ENCODE results near the gene ADH1A. TPM values are rescaled to one million over a fixed set of nuclear protein-coding genes. Genes with fewer than 3 reads are reported as not detected.

Gene ADH1A
- total and polyA plus RNA-seq, 9 of the 15 experiments (the other 6 are each of a cell fraction or from before 2014, with no cell fraction given): not detected

DNA sequence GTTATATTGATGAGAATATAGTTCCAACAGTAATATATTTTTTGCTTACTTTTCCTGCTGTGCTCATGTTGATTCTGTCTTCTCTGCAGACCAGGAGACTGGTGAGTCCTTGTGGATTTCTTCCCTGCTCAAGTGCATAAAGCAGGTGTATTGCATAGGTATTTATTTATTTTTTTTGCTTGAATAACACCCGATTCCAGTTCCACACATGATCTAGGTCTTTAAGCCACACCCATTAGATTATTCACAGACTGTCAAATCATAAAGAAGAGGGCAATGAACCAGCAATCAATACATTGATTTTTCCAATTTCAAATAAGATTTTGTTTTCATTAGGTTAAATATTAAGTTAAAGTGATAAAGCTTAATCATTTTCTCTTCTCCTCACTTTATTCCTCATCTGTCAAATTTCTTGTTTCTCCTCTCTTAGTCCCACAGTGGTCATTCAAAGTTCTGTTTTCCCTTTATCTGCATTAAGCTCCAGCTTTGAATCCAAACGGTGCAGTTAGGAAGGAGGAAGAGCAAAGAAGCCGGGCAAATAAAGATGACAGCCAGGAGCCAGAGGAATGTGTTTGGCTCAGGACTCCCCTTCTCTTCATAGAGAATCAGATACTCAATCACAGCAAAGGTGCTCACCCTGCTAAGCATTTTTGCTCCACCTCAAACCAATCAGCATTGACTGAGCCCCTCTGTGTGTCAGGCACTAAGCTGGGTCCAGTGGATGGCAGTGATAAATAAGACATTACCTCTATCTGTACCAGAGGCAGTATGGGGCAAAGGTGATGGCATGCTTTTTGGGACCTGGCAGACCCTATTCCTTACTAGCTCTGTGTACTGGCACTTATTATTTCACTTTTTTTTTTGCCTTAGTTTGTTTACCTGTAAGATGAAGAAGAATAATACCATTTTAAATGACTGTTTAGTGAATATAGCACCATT lies at the start of gene ADH1A (continued):
- no peak for TF ChIP-seq U2AF2 (optimal IDR thresholded peaks at IDR 0.05; ENCODE audit: low read depth, low read length)
- TF ChIP-seq, protein P1, sequence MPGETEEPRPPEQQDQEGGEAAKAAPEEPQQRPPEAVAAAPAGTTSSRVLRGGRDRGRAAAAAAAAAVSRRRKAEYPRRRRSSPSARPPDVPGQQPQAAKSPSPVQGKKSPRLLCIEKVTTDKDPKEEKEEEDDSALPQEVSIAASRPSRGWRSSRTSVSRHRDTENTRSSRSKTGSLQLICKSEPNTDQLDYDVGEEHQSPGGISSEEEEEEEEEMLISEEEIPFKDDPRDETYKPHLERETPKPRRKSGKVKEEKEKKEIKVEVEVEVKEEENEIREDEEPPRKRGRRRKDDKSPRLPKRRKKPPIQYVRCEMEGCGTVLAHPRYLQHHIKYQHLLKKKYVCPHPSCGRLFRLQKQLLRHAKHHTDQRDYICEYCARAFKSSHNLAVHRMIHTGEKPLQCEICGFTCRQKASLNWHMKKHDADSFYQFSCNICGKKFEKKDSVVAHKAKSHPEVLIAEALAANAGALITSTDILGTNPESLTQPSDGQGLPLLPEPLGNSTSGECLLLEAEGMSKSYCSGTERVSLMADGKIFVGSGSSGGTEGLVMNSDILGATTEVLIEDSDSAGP (CRISPR knock-in tag; IDR thresholded peaks at IDR 0.05): no peak
- TF ChIP-seq, protein P2, sequence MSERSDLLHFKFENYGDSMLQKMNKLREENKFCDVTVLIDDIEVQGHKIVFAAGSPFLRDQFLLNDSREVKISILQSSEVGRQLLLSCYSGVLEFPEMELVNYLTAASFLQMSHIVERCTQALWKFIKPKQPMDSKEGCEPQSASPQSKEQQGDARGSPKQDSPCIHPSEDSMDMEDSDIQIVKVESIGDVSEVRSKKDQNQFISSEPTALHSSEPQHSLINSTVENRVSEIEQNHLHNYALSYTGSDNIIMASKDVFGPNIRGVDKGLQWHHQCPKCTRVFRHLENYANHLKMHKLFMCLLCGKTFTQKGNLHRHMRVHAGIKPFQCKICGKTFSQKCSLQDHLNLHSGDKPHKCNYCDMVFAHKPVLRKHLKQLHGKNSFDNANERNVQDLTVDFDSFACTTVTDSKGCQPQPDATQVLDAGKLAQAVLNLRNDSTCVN (CRISPR knock-in tag; IDR thresholded peaks at IDR 0.05): no peak

DNA sequence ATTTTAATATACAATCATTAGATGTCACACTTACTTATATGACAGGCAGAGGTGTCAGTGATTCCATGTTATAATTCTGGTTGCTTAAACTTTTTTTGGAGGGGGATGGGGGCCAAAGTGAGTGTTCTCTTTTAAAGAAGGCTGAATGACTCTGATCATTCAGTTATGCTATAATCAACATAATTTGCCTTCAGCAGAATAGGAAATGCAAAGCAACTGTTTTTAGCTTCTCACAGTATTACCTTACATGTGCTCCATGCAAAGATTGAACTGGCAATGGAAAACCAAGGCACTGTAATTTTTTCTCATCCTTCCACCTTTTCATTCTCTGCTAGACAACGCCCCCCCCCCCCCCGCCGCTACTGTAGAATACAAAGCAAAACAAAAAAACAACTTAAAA lies 48.4 kb upstream of the ADH1A start:
- FAIRE-seq (no peak), ATAC-seq (no peak), DNase-seq (ENCODE audit: extremely low read depth in 1 of 4, low spot score in 3 of 4) (no peak)
- Histone ChIP-seq H3K9me3 (replicated peaks; ENCODE audit: control insufficient read depth, insufficient read depth, low read depth, low read length) (no peaks in the 10 kb centered on the region), H3K79me2 (ENCODE audit: control insufficient read depth, insufficient read depth, low read length) (no peaks in the 10 kb centered on the region), H2AFZ (ENCODE audit: low read depth, low read length) (no peak overlapping the region), H3K9ac (ENCODE audit: insufficient read depth in 1 of 2, low read depth in 2 of 2, low read length in 2 of 2) (no peak overlapping the region), H3K4me1 (replicated peaks in 1 of 2; ENCODE audit: control insufficient read depth in 2 of 2, insufficient read depth in 2 of 2, low read length in 2 of 2) (no peaks in the 10 kb centered on the region), H3K27ac (ENCODE audit: extremely low read depth, low read depth, low read length) (no peak overlapping the region), H3K4me3 (no peak overlapping the region), H3K4me2 (ENCODE audit: insufficient read depth, low read length) (no peak overlapping the region), H4K20me1 (replicated peaks; ENCODE audit: control insufficient read depth, insufficient read depth, low read length) (no peaks in the 10 kb centered on the region), H3K9me1 (ENCODE audit: control insufficient read depth, insufficient read depth, low read length) (no peaks in the 10 kb centered on the region), H3K36me3 (ENCODE audit: control insufficient read depth, insufficient read depth, low read length) (no peaks in the 10 kb centered on the region), H3K27me3 (ENCODE audit: control insufficient read depth in 2 of 2, insufficient read depth in 2 of 2, low read length in 2 of 2) (no peaks in the 10 kb centered on the region)
- CTCF ChIA-PET (ENCODE audit: low intra/inter-chr PET ratio): no interaction called here
- 0% methylated on average over 1 of the region's 3 CpGs for WGBS (ENCODE audit: insufficient coverage, low coverage, missing lambda C conversion rate)
- in situ Hi-C loops (cut with MboI) (no loop called here), intact Hi-C loops (cut with micrococcal nuclease) (no loop called here)
- BruUV-seq (replicated peaks): no TSS peak
- POLR2A ChIA-PET: no interaction called here
- TF ChIP-seq TCF7L2 (IDR thresholded peaks at IDR 0.05; ENCODE audit: low read depth, low read length): no peak
- TF ChIP-seq ZZZ3 (IDR thresholded peaks at IDR 0.05): no peak
- no peak for TF ChIP-seq ZNF707 (CRISPR knock-in tag; conservative IDR thresholded peaks at IDR 0.05)
- TF ChIP-seq FOXP1 (CRISPR knock-in tag; IDR thresholded peaks at IDR 0.05): no peak
- TF ChIP-seq ZNF644 (tag; IDR thresholded peaks at IDR 0.05; ENCODE audit: low read depth): no peak
- no peak for TF ChIP-seq COPS2 (conservative IDR thresholded peaks at IDR 0.05)
- TF ChIP-seq FOXK2 (conservative IDR thresholded peaks at IDR 0.05 in 1 of 2, IDR thresholded peaks at IDR 0.05 in 1 of 2; ENCODE audit: low read depth in 2 of 2): no peak
- no peak for TF ChIP-seq CEBPB (tag; IDR thresholded peaks at IDR 0.05)
- TF ChIP-seq FOSL1 (tag; conservative IDR thresholded peaks at IDR 0.05): no peak
- no peak for TF ChIP-seq FOS (IDR thresholded peaks at IDR 0.05; ENCODE audit: extremely low read depth, insufficient read length)
- no peak for TF ChIP-seq HNRNPH1 (optimal IDR thresholded peaks at IDR 0.05; ENCODE audit: low read depth, low read length)
- no peak for TF ChIP-seq GATAD2B (IDR thresholded peaks at IDR 0.05; ENCODE audit: borderline replicate concordance)
- TF ChIP-seq, protein P3, sequence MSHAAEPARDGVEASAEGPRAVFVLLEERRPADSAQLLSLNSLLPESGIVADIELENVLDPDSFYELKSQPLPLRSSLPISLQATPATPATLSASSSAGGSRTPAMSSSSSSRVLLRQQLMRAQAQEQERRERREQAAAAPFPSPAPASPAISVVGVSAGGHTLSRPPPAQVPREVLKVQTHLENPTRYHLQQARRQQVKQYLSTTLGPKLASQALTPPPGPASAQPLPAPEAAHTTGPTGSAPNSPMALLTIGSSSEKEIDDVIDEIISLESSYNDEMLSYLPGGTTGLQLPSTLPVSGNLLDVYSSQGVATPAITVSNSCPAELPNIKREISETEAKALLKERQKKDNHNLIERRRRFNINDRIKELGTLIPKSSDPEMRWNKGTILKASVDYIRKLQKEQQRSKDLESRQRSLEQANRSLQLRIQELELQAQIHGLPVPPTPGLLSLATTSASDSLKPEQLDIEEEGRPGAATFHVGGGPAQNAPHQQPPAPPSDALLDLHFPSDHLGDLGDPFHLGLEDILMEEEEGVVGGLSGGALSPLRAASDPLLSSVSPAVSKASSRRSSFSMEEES (CRISPR knock-in tag; IDR thresholded peaks at IDR 0.05): no peak
- no peak for TF ChIP-seq ZNF124 (CRISPR knock-in tag; IDR thresholded peaks at IDR 0.05)
